HG02943 (cell line): ENCODE measurements around the gene STEAP1B.
"Not testable (repeated sequence)": the region's sequence is repeated elsewhere in the genome, so short reads cannot be mapped to it uniquely, and the experiment has no call there.

Experiments
- ATAC-seq: cut with Tn5 transposase; IDR thresholded peaks from one replicate; pipeline ENCODE4 v1.9.1; 2021; ENCODE audit warnings: mild to moderate bottlenecking, low read depth, moderate library complexity; ENCODE audit not compliant: unreplicated experiment

STEAP1B gene

GRCh38 chr7:22501336-22501735 is 1.3 kb upstream of the STEAP1B start:
- not testable (repeated sequence) for ATAC-seq

GRCh38 chr7:22499044-22499443 is 944 bp downstream of the STEAP1B start:
- ATAC-seq = no peak

- ATAC-seq = not testable (repeated sequence)
These were observed 3.1 kb downstream of the STEAP1B start for GRCh38 chr7:22496912-22497311.

GRCh38 chr7:22496296-22496888 is 3.6 kb downstream of the STEAP1B start:
- not testable (repeated sequence) for ATAC-seq

GRCh38 chr7:22493160-22493925 is 6.6 kb downstream of the STEAP1B start:
- not testable (repeated sequence) for ATAC-seq

- no peak for ATAC-seq
These were observed 11.1 kb downstream of the STEAP1B start for GRCh38 chr7:22488643-22489462.

- no peak for ATAC-seq
These were observed 11.9 kb downstream of the STEAP1B start for GRCh38 chr7:22487978-22488642.

GRCh38 chr7:22486597-22486996 is 13.4 kb downstream of the STEAP1B start:
- no peak for ATAC-seq

GRCh38 chr7:22485189-22485588 is 14.8 kb downstream of the STEAP1B start:
- no peak for ATAC-seq

- ATAC-seq = no peak
These were observed 17.5 kb downstream of the STEAP1B start for GRCh38 chr7:22482503-22482902.

GRCh38 chr7:22481726-22482125 is 18.3 kb downstream of the STEAP1B start:
- peak; percentile 80 for ATAC-seq

GRCh38 chr7:22480523-22481075 is 19.4 kb downstream of the STEAP1B start:
- ATAC-seq = no peak

GRCh38 chr7:22477876-22478450 is 22.0 kb downstream of the STEAP1B start:
- no peak for ATAC-seq

GRCh38 chr7:22477262-22477661 is 22.7 kb downstream of the STEAP1B start:
- ATAC-seq = no peak

- no peak for ATAC-seq
These were observed 23.2 kb downstream of the STEAP1B start for GRCh38 chr7:22476824-22477223.

- ATAC-seq = no peak
These were observed 25.3 kb downstream of the STEAP1B start for GRCh38 chr7:22474645-22475044.

- ATAC-seq = no peak
These were observed 29.0 kb downstream of the STEAP1B start for GRCh38 chr7:22470981-22471380.

GRCh38 chr7:22469371-22470143 is 30.4 kb downstream of the STEAP1B start:
- ATAC-seq = no peak

- ATAC-seq = no peak
These were observed 31.4 kb downstream of the STEAP1B start for GRCh38 chr7:22468609-22469008.
